NCI-H510A treated with DMSO at 0.1 percent for 48 hours (cell line): ENCODE data around the gene CYP11A1.

ENCODE experiments used
- DNase-seq: peaks from one replicate; lab custom pipeline; 2025; lab: John Stamatoyannopoulos, UW

The CYP11A1 gene

DNA sequence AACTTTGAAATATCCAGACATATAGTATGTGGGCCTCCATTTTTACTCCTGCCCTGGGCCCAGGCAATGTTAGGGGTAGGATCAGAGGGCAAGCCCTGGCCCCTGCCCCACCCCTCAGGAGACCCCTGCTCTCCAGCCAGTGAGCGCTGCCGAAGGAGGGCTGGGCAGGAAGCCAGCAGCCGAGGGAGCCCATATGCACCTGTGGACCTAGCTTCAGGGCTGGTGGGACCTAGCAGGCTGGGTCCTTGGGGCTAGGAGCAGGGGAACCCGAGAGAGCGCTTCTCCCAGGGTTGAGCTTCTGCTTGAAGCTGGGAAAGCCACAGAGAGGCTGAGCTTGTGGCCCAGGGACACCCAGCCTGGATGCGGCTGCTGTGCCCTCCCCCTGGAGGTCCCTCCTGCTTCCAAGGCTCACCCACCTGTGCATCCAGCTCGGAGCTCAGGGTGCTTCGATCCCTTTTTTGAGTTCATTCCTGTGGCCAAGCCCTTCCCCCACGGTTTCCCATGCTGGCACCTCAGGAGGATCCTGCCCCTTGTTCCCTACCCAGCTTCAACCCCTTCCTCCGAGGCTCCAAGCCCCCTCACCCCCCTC lies 21.0 kb upstream of the CYP11A1 start:
- DNase-seq, result no peak

- DNase-seq, result no peak
Observed at GRCh38 chr15:74387621-74388362, 20.3 kb upstream of the CYP11A1 start.

GRCh38 chr15:74387141-74387541 lies 19.7 kb upstream of the CYP11A1 start:
- no peak for DNase-seq

- no peak for DNase-seq
Observed at GRCh38 chr15:74386496-74387140, 19.2 kb upstream of the CYP11A1 start.

DNA sequence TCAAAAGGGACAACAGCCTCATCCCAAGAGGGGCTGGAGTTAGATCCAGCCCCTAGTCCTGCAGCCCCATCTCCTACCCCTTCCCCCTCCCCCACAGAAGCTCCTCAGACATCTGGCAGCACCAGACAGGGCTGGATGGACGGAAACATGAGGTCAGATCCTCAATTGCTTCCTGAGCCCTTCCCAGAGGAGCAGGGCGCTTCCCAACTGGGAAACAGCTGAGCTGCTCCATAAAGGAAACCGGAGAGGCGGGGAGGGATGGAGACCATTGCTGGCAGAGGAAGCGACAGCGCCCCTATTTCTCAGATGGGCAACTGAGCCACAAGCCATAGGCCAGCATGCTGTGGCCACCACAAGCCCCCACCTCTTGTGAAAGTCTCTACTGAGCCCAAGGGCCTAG lies 18.3 kb upstream of the CYP11A1 start:
- no peak for DNase-seq

GRCh38 chr15:74384881-74385643 lies 17.6 kb upstream of the CYP11A1 start:
- peak; percentile 5 for DNase-seq

GRCh38 chr15:74384566-74384880 lies 17.1 kb upstream of the CYP11A1 start:
- DNase-seq, result no peak

- no peak for DNase-seq
Observed at GRCh38 chr15:74383695-74384565, 16.5 kb upstream of the CYP11A1 start.

DNA sequence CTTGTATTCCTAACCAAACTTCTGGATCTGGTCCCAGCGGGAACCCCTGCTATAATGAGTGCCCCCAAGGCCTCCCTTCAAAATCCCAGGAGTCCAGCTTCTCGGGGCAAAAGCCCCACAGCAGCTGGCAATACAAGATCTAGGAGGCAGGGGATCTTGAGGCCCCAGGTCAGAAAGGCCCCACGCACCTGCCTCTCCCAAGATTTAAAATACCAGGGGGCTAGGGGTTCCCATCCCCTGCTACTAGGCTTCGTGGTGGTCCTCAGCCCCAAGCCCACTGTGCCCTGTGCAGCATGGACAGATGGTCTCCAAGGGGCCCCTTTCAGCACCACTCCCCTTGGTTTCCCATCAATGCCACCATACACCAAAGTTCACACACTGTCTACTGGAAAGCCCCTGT lies 15.8 kb upstream of the CYP11A1 start:
- DNase-seq, result no peak

DNA sequence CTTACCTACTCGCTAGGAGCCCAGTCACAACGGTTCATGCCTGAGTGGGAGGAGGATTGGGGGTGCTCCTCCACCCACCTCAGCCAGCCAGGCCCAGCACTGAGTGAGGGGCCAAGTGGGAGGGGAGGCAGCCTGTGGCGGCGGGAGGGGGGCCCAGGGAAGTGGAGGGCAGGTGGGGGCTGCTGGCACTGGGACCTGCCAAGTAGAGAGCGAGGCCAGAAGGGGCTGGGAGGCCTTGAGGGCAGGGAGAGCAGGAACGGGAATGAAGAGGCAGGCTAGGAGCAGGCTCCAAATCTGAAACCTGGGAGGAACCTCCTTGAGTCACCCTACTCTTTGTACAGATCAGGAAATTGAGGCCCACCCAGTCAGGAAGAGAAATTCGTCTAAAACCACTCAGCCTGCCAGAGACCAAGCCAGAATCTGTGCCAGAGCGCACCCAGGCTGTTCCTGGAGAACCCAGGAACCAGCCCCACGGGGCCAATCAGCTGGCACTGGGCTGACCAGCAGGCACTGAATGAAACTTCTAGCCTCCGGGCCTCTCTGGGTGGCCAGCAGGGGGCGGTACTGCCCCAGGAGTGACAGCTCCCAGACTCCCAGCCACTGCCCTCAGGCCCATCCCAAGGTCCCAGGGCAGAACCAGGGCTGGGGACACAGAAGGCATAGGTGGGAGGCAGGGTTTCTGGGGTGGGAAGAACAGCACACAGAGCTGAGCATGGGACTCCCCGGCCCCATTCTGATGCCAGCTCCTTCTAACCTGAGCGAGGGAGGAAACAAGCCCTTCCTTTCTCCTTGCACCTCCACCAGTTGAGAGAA lies 14.8 kb upstream of the CYP11A1 start:
- peak; percentile 46 for DNase-seq

DNA sequence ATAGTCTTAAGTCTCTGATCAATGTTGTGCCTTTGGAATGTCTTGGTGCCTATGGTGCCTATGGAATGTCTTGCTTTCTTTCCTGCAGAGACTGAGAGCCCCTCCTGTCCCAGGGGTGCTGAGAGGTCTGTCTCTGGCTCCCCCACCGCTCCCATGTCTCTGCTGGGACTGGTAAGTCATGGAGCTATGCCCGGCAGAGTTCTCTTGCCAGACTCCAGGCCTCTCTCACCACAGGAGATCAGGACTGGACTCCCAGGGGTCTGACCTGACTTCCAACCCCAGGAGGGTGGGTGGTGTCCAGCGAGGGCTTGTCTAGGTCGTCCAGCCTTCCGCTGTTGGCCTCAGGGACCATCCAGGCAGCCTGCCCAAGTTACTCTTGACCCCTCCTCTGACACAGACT lies 14.0 kb upstream of the CYP11A1 start:
- no peak for DNase-seq

DNA sequence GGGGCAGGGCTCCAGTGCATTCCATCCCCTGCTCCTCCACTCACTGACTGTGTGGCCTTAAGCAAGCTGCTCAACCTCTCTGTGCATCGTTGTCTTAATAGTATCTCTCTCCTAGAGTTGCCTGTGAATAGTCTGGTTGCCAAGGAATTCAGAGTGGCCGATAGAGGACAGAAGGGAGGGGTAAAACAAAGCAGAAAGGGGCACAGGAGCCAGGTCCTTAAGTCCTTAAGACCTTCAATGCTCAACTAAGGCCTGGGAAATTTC lies 13.7 kb upstream of the CYP11A1 start:
- no peak for DNase-seq

- DNase-seq, result no peak
Observed at GRCh38 chr15:74380361-74381189, 13.1 kb upstream of the CYP11A1 start.

DNA sequence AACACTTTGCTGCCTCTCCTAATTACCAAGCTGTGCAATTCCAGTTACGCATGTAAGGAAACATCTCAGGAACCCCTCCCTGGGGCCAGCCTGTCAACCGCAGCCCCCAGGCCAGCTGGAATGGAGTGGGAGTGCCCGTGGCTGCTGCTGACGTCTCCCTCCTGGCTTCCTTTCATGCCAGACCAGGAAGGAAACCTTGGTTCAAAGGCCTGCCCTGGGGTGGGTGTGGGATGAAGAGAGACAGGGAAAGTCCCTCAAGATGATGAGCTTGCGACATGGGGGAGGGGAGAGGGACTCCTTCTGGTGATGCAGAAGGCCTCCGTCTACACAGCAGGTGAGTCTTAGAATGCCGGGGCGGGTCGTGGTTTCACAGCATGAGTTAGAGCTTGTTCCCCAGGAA lies 11.4 kb upstream of the CYP11A1 start:
- DNase-seq, result no peak

DNA sequence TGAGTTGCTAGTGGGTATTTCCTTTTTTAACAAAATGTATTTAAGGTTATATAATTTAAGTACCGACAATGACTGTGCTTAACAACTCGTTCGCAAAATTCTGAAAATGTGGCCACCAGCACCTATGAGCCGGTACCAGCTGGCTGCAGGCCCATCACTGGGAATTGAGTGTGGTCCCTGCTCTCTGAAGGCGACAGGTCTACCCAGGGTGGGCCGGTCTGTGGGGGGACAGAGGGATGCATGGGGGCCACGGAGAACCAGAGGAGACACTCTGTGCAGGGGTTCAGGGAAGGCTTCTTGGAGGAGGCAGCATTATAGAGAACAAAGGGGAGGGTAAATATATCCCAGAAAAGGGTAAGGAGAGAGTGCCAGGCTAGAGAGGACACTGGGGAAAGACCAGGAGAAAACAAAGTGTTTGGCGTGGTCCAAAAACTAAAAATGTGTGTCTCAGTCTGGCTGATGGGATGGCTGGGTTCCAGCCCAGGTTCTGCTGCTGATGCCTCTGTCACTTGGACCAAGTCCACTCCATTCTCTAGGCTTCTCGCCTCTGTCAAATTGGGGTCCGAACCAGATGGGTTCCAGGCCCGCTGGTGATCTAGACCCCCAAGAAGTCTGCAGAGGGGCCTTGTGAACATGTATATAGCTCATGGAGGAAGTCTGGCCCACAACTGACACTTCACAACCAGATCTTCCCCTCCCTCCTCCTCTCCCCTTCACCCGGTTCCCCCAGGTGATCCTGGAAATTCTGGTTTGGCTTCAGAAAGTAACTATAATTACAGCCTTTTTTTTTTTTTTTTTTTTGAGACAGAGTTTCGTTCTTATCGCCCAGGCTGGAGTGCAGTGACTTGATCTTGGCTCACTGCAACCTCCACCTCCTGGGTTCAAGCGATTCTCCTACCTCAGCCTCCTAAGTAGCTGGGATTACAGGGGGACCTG lies 10.7 kb upstream of the CYP11A1 start:
- no peak for DNase-seq

GRCh38 chr15:74376825-74377581 lies 9.6 kb upstream of the CYP11A1 start:
- DNase-seq, result no peak

- DNase-seq, result no peak
Observed at GRCh38 chr15:74376226-74376625, 8.8 kb upstream of the CYP11A1 start.

DNA sequence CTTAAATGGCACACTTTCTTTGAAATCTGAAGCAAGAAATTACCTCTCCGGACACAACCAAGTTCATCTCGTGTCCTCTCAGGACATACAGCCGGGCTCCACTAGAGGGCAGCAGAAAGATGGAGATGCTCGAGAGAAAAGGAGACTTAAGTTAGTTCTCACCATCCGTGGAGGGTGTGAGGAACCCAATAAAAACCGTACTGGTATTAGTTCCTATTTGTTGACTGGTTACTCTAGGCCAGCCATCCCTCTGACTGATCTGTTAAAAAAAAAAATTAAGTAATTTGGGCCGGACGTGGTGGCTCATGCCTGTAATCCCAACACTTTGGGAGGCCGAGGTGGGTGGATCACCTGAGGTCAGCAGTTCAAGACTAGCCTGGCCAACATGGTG lies 7.9 kb upstream of the CYP11A1 start:
- peak; percentile 42 for DNase-seq
